Fibroblast of upper back skin (primary cell): Measurements from ENCODE around the gene MXD1.

Experiments used
- DNase-seq: peaks from one replicate; pipeline ENCODE4 v3.0.0-alpha.2; 2013

MXD1 gene

GRCh38 chr2:69955029-69955428 lies 40.1 kb downstream of the MXD1 start:
- no peak for DNase-seq

- DNase-seq: no peak
Measured at GRCh38 chr2:69956475-69956979, 41.6 kb downstream of the MXD1 start.

GRCh38 chr2:69957965-69958364 lies 43.1 kb downstream of the MXD1 start:
- peak; percentile 17 for DNase-seq

- DNase-seq: no peak
Measured at GRCh38 chr2:69958480-69958879, 43.6 kb downstream of the MXD1 start.

GRCh38 chr2:69959425-69959824 lies 44.5 kb downstream of the MXD1 start:
- no peak for DNase-seq

- DNase-seq: no peak
Measured at GRCh38 chr2:69960821-69961220, 45.9 kb downstream of the MXD1 start.

GRCh38 chr2:69961496-69961895 lies 46.6 kb downstream of the MXD1 start, which contains the start of gene ASPRV1:
Gene ASPRV1, minus strand, starts transcription at chr2:69961631. Its CDS starts 195 bp downstream, at chr2:69961436.
- DNase-seq: no peak

GRCh38 chr2:69962986-69963730 lies 48.2 kb downstream of the MXD1 start:
- no peak for DNase-seq

GRCh38 chr2:69964353-69964841 lies 49.5 kb downstream of the MXD1 start:
- no peak for DNase-seq

GRCh38 chr2:69965756-69966445 lies 51.0 kb downstream of the MXD1 start:
- no peak for DNase-seq

- no peak for DNase-seq
Measured at GRCh38 chr2:69966496-69966895, 51.6 kb downstream of the MXD1 start.

- DNase-seq: no peak
Measured at GRCh38 chr2:69968609-69969008, 53.7 kb downstream of the MXD1 start.

- DNase-seq: no peak
Measured at GRCh38 chr2:69969126-69969983, 54.4 kb downstream of the MXD1 start.

- DNase-seq: no peak
Measured at GRCh38 chr2:69969991-69970390, 55.1 kb downstream of the MXD1 start.

GRCh38 chr2:69972822-69973221 lies 57.9 kb downstream of the MXD1 start:
- no peak for DNase-seq

- peak; percentile 30 for DNase-seq
Measured at GRCh38 chr2:69973335-69973735, 58.4 kb downstream of the MXD1 start.

- DNase-seq: no peak
Measured at GRCh38 chr2:69975136-69975852, 60.4 kb downstream of the MXD1 start.

GRCh38 chr2:69975853-69976462 lies 61.0 kb downstream of the MXD1 start:
- DNase-seq: no peak

GRCh38 chr2:69977186-69977585 lies 62.3 kb downstream of the MXD1 start:
- no peak for DNase-seq

- DNase-seq: no peak
Measured at GRCh38 chr2:69977906-69978482, 63.1 kb downstream of the MXD1 start.
